GM10847 (cell line): ENCODE results near the gene VWA3A.

ENCODE experiments used
- POLR2A ChIP-seq: IDR thresholded peaks from 2 replicates; pipeline ENCODE4 v1.6.1; 2011; ENCODE audit not compliant: insufficient read length; ENCODE audit errors: extremely low read depth

VWA3A gene

GRCh38 chr16:22152316-22152715, 60.0 kb downstream of the VWA3A start:
- no peak for TF ChIP-seq POLR2A

GRCh38 chr16:22161401-22161800, 69.1 kb downstream of the VWA3A start:
- no peak for TF ChIP-seq POLR2A

GRCh38 chr16:22161999-22162655, 69.8 kb downstream of the VWA3A start, which contains the start of gene SDR42E2:
TSS of gene SDR42E2 (plus strand) at chr16:22162506. CDS start at chr16:22165583, 3,077 bp downstream.
- TF ChIP-seq POLR2A: no peak

GRCh38 chr16:22162656-22163009, 70.3 kb downstream of the VWA3A start:
- no peak for TF ChIP-seq POLR2A

- TF ChIP-seq POLR2A: no peak
Observed at GRCh38 chr16:22163806-22164205, 71.5 kb downstream of the VWA3A start.

GRCh38 chr16:22164482-22164881, 72.1 kb downstream of the VWA3A start:
- TF ChIP-seq POLR2A: no peak

- TF ChIP-seq POLR2A: no peak
Observed at GRCh38 chr16:22165508-22166285, 73.4 kb downstream of the VWA3A start.

- no peak for TF ChIP-seq POLR2A
Observed at GRCh38 chr16:22171953-22172352, 79.6 kb downstream of the VWA3A start.

GRCh38 chr16:22174642-22175041, 82.3 kb downstream of the VWA3A start:
- no peak for TF ChIP-seq POLR2A

GRCh38 chr16:22177968-22178930, 85.9 kb downstream of the VWA3A start:
- no peak for TF ChIP-seq POLR2A

GRCh38 chr16:22181426-22181825, 89.1 kb downstream of the VWA3A start:
- no peak for TF ChIP-seq POLR2A

- no peak for TF ChIP-seq POLR2A
Observed at GRCh38 chr16:22181843-22182242, 89.5 kb downstream of the VWA3A start.

- no peak for TF ChIP-seq POLR2A
Observed at GRCh38 chr16:22183335-22183734, 91.0 kb downstream of the VWA3A start.

- TF ChIP-seq POLR2A: no peak
Observed at GRCh38 chr16:22183901-22184614, 91.7 kb downstream of the VWA3A start.

GRCh38 chr16:22184615-22184968, 92.3 kb downstream of the VWA3A start:
- TF ChIP-seq POLR2A: no peak
